ELF-1 (cell line): Measurements from ENCODE around the gene CDC6.

Experiments
- DNase-seq: peaks from one replicate; pipeline ENCODE4 v3.0.0-alpha.2; 2016; ENCODE audit warnings: low read depth, low spot score

The CDC6 gene

GRCh38 chr17:40312131-40312731 lies 24.6 kb downstream of the CDC6 start:
- no peak for DNase-seq

- DNase-seq = no peak
Measured at GRCh38 chr17:40312893-40313667, 25.4 kb downstream of the CDC6 start.

- no peak for DNase-seq
Measured at GRCh38 chr17:40313668-40314583, 26.2 kb downstream of the CDC6 start.

- no peak for DNase-seq
Measured at GRCh38 chr17:40314584-40314956, 26.9 kb downstream of the CDC6 start.

GRCh38 chr17:40315206-40315605 lies 27.5 kb downstream of the CDC6 start:
- no peak for DNase-seq

GRCh38 chr17:40315678-40316570 lies 28.2 kb downstream of the CDC6 start:
- DNase-seq = no peak

- DNase-seq = peak; percentile 86
Measured at GRCh38 chr17:40316571-40317344, 29.1 kb downstream of the CDC6 start.

GRCh38 chr17:40317345-40317873 lies 29.7 kb downstream of the CDC6 start:
- DNase-seq = peak; percentile 69

- DNase-seq = peak; percentile 96
Measured at GRCh38 chr17:40317880-40318829, 30.5 kb downstream of the CDC6 start.

GRCh38 chr17:40318830-40319391 lies 31.2 kb downstream of the CDC6 start:
- DNase-seq = no peak

GRCh38 chr17:40319651-40320540 lies 32.2 kb downstream of the CDC6 start:
- no peak for DNase-seq

- no peak for DNase-seq
Measured at GRCh38 chr17:40320756-40321523, 33.3 kb downstream of the CDC6 start.

- no peak for DNase-seq
Measured at GRCh38 chr17:40321524-40321929, 33.8 kb downstream of the CDC6 start.

GRCh38 chr17:40321961-40322357 lies 34.3 kb downstream of the CDC6 start:
- DNase-seq = no peak

GRCh38 chr17:40322358-40323315 lies 35.0 kb downstream of the CDC6 start:
- DNase-seq = peak; percentile 24
